Progenitor cell of endocrine pancreas (in vitro differentiated cells): ENCODE data around the gene ZNF420. TPM values are rescaled to one million over a fixed set of nuclear protein-coding genes. Genes with fewer than 3 reads are reported as not detected.
"Not testable (repeated sequence)": the region's sequence is repeated elsewhere in the genome, so short reads cannot be mapped to it uniquely, and the experiment has no call there.

Source experiments
- DNase-seq: peaks from one replicate; pipeline ENCODE4 v3.0.0; 2021; ENCODE audit warnings: low spot score; ENCODE audit not compliant: unreplicated experiment
- H3K27ac Mint-ChIP-seq: 2 replicates; pipeline ENCODE4 v1.8.0; 2021; ENCODE audit warnings: mild to moderate bottlenecking, moderate library complexity, mixed read lengths
- H3K27me3 Mint-ChIP-seq: 2 replicates; pipeline ENCODE4 v1.8.0; 2021; ENCODE audit warnings: mixed read lengths
- H3K36me3 Mint-ChIP-seq: 2 replicates; pipeline ENCODE4 v1.8.0; 2022; ENCODE audit warnings: mixed read lengths; ENCODE audit not compliant: insufficient read depth
- H3K4me1 Mint-ChIP-seq: 2 replicates; pipeline ENCODE4 v1.8.0; 2021; ENCODE audit warnings: low read depth, mixed read lengths
- H3K4me3 Mint-ChIP-seq: 2 replicates; pipeline ENCODE4 v1.8.0; 2021; ENCODE audit warnings: low read depth, mild to moderate bottlenecking, moderate library complexity, mixed read lengths
- H3K9me3 Mint-ChIP-seq: 2 replicates; pipeline ENCODE4 v1.8.0; 2021; ENCODE audit warnings: low read depth, mixed read lengths
- total RNA-seq: library from RNA; stranded (reverse); gene quantifications from 2 replicates; pipeline ENCODE4 v1.2.1, GENCODE V29; 2021
- TF ChIP-seq, protein P1 (sequence below): fragments of 200-600 bp; sonication (generic); IDR thresholded peaks from one replicate; pipeline ENCODE4 v1.5.0; 2021; ENCODE audit warnings: antibody characterized with exemption, mild to moderate bottlenecking; ENCODE audit not compliant: unreplicated experiment

Gene ZNF420
- total RNA-seq, 1 donor from 2014 or later: 19.3 TPM

DNA sequence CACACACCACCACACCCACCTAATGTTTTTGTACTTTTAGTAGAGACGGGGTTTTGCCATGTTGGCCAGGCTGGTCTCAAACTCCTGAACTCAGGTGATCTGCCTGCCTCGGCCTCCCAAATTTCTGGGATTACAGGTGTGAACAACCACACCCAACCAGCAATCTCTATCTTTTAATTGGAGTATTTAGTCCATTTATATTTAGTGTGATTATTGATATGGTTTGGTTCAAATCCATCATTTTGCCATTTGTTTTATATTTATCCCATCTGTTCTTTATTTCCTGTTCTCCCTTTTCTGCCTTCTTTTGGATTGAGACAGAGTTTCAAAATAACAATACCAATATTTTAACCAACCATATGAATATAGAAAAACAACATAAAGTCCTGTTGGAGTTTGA lies 4.1 kb downstream of the ZNF420 start:
- peaks cover 44% of the 10 kb centered on the region for H3K9me3 Mint-ChIP-seq
- H3K27me3 Mint-ChIP-seq: no peaks in the 10 kb centered on the region
- DNase-seq: no peak
- H3K27ac Mint-ChIP-seq: no peak overlapping the region
- H3K4me3 Mint-ChIP-seq: no peak overlapping the region
- H3K4me1 Mint-ChIP-seq: peaks cover 21% of the 10 kb centered on the region
- peaks cover 53% of the 10 kb centered on the region for H3K36me3 Mint-ChIP-seq
- TF ChIP-seq, protein P1, sequence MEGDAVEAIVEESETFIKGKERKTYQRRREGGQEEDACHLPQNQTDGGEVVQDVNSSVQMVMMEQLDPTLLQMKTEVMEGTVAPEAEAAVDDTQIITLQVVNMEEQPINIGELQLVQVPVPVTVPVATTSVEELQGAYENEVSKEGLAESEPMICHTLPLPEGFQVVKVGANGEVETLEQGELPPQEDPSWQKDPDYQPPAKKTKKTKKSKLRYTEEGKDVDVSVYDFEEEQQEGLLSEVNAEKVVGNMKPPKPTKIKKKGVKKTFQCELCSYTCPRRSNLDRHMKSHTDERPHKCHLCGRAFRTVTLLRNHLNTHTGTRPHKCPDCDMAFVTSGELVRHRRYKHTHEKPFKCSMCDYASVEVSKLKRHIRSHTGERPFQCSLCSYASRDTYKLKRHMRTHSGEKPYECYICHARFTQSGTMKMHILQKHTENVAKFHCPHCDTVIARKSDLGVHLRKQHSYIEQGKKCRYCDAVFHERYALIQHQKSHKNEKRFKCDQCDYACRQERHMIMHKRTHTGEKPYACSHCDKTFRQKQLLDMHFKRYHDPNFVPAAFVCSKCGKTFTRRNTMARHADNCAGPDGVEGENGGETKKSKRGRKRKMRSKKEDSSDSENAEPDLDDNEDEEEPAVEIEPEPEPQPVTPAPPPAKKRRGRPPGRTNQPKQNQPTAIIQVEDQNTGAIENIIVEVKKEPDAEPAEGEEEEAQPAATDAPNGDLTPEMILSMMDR: no peak

DNA sequence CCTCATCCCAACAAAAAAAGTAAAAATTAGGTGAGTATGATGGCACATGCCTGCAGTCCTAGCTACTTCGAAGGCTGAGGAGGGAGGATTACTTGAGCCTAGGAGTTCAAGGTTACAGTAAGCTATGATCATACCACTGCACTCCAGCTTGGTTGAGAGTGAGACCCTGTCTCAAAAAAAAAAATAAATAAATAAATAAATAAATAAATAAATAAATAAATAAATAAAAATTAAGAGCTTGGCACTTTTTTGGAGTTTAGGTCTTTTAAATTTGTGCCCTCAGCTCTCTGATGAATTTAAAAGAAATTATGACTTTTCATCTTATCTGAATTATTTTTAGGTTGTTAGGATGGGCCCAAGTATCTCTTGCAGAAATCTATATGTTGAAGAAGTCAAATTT lies 8.9 kb downstream of the ZNF420 start:
- no peaks in the 10 kb centered on the region for H3K4me1 Mint-ChIP-seq
- H3K27ac Mint-ChIP-seq: no peak overlapping the region
- H3K9me3 Mint-ChIP-seq: peaks cover 54% of the 10 kb centered on the region
- H3K4me3 Mint-ChIP-seq: no peak overlapping the region
- TF ChIP-seq, protein P1: no peak
- no peaks in the 10 kb centered on the region for H3K27me3 Mint-ChIP-seq
- DNase-seq: no peak
- H3K36me3 Mint-ChIP-seq: peaks cover 74% of the 10 kb centered on the region

DNA sequence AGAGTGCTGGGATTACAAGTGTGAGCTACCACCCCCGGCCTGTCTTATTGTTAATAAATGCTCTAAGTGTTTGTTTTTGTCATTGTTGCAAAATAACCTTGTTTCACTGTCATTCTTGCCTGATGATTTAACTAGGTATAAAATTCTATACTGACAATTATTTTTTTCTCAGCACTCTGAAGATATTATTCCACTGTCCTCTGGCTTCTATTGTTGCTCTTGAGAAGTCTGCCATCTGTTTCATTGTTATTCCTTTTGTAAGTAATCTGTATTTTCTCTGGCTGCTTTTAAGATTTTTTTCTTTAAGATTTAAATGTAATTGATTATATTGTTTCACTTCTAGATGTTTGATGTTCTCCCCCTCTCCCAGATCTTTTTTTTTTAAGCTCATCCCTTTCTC lies 17.6 kb downstream of the ZNF420 start:
- TF ChIP-seq, protein P1: no peak
- H3K36me3 Mint-ChIP-seq: peaks cover 94% of the 10 kb centered on the region
- no peaks in the 10 kb centered on the region for H3K4me1 Mint-ChIP-seq
- H3K4me3 Mint-ChIP-seq: no peak overlapping the region
- H3K27me3 Mint-ChIP-seq: no peaks in the 10 kb centered on the region
- H3K27ac Mint-ChIP-seq: peak overlapping the region; percentile 49
- H3K9me3 Mint-ChIP-seq: peaks cover 55% of the 10 kb centered on the region
- no peak for DNase-seq

DNA sequence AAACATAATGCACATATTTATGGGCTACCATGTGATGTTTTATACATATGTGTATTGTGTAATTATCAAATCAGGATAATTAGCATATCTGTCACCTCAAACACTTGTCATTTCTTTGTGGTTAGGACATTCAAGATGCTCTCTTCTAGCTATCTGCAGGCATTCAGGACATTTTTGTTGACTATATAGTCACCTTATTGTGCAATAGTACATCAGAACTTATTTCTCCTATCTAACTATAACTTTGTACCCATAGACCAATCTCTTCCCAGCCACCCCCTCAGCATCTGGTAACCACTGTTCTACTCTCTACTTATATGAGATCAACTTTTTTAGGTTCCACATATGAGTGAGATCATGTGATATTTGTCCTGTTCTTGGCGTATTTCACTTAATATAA lies 20.3 kb downstream of the ZNF420 start:
- peaks cover 56% of the 10 kb centered on the region for H3K9me3 Mint-ChIP-seq
- H3K36me3 Mint-ChIP-seq: peaks cover 92% of the 10 kb centered on the region
- TF ChIP-seq, protein P1: no peak
- no peak for DNase-seq
- H3K4me3 Mint-ChIP-seq: no peak overlapping the region
- no peak overlapping the region for H3K27ac Mint-ChIP-seq
- H3K27me3 Mint-ChIP-seq: no peaks in the 10 kb centered on the region
- H3K4me1 Mint-ChIP-seq: no peaks in the 10 kb centered on the region

DNA sequence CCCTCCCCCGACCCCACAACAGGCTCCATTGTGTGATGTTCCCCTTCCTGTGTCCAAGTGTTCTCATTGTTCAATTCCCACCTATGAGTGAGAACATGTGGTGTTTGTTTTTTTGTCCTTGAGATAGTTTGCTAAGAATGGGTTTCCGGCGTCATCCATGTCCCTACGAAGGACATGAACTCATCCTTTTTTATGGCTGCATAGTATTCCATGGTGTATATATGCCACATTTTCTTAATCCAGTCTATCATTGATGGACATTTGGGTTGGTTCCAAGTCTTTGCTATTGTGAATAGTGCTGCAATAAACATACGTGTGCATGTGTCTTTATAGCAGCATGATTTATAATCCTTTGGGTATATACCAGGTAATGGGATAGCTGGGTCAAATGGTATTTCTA lies 25.9 kb downstream of the ZNF420 start:
- not testable (repeated sequence) for H3K4me1 Mint-ChIP-seq, H3K4me3 Mint-ChIP-seq, H3K27ac Mint-ChIP-seq, H3K27me3 Mint-ChIP-seq, DNase-seq
- H3K36me3 Mint-ChIP-seq: peaks cover 90% of the 10 kb centered on the region
- H3K9me3 Mint-ChIP-seq: peaks cover 71% of the 10 kb centered on the region

DNA sequence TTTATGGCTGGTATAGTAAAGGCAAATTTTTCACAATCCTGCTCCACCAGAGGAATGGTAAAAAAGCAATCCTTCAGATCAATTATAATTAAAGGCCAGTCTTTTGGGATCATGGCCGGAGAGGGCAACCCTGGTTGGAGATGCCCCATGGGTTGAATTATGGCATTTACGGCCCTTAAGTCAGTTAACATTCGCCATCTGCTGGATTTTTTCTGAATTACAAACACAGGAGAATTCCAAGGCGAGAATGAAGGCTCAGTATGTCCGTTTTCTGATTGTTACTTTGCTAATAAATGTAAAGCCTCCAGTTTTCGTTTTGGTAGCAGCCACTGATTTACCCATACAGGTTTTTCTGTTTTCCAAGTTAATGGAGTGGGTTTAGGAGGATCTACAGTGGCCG lies 33.5 kb downstream of the ZNF420 start:
- H3K27me3 Mint-ChIP-seq, H3K4me1 Mint-ChIP-seq, H3K27ac Mint-ChIP-seq, DNase-seq, H3K4me3 Mint-ChIP-seq: not testable (repeated sequence)
- peaks cover 97% of the 10 kb centered on the region for H3K36me3 Mint-ChIP-seq
- peaks cover 79% of the 10 kb centered on the region for H3K9me3 Mint-ChIP-seq
